Stimulated activated CD4-positive, alpha-beta T cell treated with anti-CD3 and anti-CD28 coated beads, Interleukin-4, amount 100 ng/mL, for 1 hour (primary cell): ENCODE data around the gene TRIM50.
"Not testable (repeated sequence)": the region's sequence is repeated elsewhere in the genome, so short reads cannot be mapped to it uniquely, and the experiment has no call there.

Experiments used
- DNase-seq: peaks from one replicate; pipeline ENCODE4 v3.0.0-alpha.2; 2020

TRIM50 gene

GRCh38 chr7:73327922-73328321 is at the start of gene TRIM50, which contains the start of gene FKBP6:
TRIM50 (minus strand) TSS chr7:73328082; CDS start chr7:73324787, 3,295 bp downstream.
FKBP6 (plus strand) TSS chr7:73328161; CDS start chr7:73328429, 268 bp downstream.
- not testable (repeated sequence) for DNase-seq

- DNase-seq, result no peak
These were observed 49.0 kb upstream of the TRIM50 start for GRCh38 chr7:73376671-73377412.

- DNase-seq, result not testable (repeated sequence)
These were observed 48.4 kb upstream of the TRIM50 start for GRCh38 chr7:73376262-73376661.

GRCh38 chr7:73373741-73374140 is 45.9 kb upstream of the TRIM50 start:
- DNase-seq, result no peak

- DNase-seq, result no peak
These were observed 41.7 kb upstream of the TRIM50 start for GRCh38 chr7:73369622-73370021.

- no peak for DNase-seq
These were observed 41.1 kb upstream of the TRIM50 start for GRCh38 chr7:73369009-73369408.

- no peak for DNase-seq
These were observed 39.1 kb upstream of the TRIM50 start for GRCh38 chr7:73366990-73367389.

- DNase-seq, result no peak
These were observed 38.2 kb upstream of the TRIM50 start for GRCh38 chr7:73366127-73366526.

GRCh38 chr7:73364006-73364728 is 36.3 kb upstream of the TRIM50 start:
- DNase-seq, result no peak

GRCh38 chr7:73363225-73364005 is 35.5 kb upstream of the TRIM50 start:
- DNase-seq, result no peak

- not testable (repeated sequence) for DNase-seq
These were observed 32.7 kb upstream of the TRIM50 start for GRCh38 chr7:73360590-73360989.

- no peak for DNase-seq
These were observed 32.0 kb upstream of the TRIM50 start for GRCh38 chr7:73359746-73360375.

GRCh38 chr7:73359306-73359705 is 31.4 kb upstream of the TRIM50 start:
- DNase-seq, result no peak

- DNase-seq, result no peak
These were observed 30.9 kb upstream of the TRIM50 start for GRCh38 chr7:73358590-73359275.

GRCh38 chr7:73356159-73356558 is 28.3 kb upstream of the TRIM50 start:
- DNase-seq, result no peak

GRCh38 chr7:73354821-73355220 is 26.9 kb upstream of the TRIM50 start:
- no peak for DNase-seq

- DNase-seq, result no peak
These were observed 26.3 kb upstream of the TRIM50 start for GRCh38 chr7:73354196-73354595.

GRCh38 chr7:73353243-73353642 is 25.4 kb upstream of the TRIM50 start:
- DNase-seq, result no peak

- DNase-seq, result no peak
These were observed 24.9 kb upstream of the TRIM50 start for GRCh38 chr7:73352784-73353183.

- no peak for DNase-seq
These were observed 23.7 kb upstream of the TRIM50 start for GRCh38 chr7:73351447-73352167.

GRCh38 chr7:73350306-73351068 is 22.6 kb upstream of the TRIM50 start:
- DNase-seq, result no peak
